Measurements from ENCODE around the gene MYO1D.

DNA sequence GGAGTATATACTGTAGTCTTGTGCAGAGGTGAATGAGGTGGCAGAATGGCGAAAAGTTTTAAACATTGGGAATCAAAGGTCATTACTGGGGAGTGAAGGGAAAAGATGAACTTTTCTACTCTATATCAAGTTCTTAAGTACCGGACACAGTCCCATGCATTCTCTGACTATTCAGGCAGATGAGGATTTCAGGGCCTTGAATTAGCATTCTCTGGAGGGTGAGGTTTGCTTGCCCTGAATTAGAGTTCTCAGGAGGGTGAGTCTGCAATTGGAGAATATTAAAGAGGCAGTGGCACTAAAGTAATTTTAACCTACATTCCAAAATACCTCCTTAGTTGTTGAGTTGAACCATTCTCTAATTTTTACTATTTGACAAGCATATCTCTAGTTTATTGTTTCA is 423.6 kb downstream of the MYO1D start:
- TF ChIP-seq, protein P1, sequence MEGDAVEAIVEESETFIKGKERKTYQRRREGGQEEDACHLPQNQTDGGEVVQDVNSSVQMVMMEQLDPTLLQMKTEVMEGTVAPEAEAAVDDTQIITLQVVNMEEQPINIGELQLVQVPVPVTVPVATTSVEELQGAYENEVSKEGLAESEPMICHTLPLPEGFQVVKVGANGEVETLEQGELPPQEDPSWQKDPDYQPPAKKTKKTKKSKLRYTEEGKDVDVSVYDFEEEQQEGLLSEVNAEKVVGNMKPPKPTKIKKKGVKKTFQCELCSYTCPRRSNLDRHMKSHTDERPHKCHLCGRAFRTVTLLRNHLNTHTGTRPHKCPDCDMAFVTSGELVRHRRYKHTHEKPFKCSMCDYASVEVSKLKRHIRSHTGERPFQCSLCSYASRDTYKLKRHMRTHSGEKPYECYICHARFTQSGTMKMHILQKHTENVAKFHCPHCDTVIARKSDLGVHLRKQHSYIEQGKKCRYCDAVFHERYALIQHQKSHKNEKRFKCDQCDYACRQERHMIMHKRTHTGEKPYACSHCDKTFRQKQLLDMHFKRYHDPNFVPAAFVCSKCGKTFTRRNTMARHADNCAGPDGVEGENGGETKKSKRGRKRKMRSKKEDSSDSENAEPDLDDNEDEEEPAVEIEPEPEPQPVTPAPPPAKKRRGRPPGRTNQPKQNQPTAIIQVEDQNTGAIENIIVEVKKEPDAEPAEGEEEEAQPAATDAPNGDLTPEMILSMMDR (IDR thresholded peaks at IDR 0.05; ENCODE audit: low read depth, low read length, missing input control): no peak
- no peak for TF ChIP-seq NR2F2 (IDR thresholded peaks at IDR 0.05)
- no peak for TF ChIP-seq JUND (IDR thresholded peaks at IDR 0.05)
- TF ChIP-seq TAF1 (conservative IDR thresholded peaks at IDR 0.05): no peak
- TF ChIP-seq, protein P2, sequence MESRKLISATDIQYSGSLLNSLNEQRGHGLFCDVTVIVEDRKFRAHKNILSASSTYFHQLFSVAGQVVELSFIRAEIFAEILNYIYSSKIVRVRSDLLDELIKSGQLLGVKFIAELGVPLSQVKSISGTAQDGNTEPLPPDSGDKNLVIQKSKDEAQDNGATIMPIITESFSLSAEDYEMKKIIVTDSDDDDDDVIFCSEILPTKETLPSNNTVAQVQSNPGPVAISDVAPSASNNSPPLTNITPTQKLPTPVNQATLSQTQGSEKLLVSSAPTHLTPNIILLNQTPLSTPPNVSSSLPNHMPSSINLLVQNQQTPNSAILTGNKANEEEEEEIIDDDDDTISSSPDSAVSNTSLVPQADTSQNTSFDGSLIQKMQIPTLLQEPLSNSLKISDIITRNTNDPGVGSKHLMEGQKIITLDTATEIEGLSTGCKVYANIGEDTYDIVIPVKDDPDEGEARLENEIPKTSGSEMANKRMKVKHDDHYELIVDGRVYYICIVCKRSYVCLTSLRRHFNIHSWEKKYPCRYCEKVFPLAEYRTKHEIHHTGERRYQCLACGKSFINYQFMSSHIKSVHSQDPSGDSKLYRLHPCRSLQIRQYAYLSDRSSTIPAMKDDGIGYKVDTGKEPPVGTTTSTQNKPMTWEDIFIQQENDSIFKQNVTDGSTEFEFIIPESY (IDR thresholded peaks at IDR 0.05): no peak
- TF ChIP-seq, protein P3, sequence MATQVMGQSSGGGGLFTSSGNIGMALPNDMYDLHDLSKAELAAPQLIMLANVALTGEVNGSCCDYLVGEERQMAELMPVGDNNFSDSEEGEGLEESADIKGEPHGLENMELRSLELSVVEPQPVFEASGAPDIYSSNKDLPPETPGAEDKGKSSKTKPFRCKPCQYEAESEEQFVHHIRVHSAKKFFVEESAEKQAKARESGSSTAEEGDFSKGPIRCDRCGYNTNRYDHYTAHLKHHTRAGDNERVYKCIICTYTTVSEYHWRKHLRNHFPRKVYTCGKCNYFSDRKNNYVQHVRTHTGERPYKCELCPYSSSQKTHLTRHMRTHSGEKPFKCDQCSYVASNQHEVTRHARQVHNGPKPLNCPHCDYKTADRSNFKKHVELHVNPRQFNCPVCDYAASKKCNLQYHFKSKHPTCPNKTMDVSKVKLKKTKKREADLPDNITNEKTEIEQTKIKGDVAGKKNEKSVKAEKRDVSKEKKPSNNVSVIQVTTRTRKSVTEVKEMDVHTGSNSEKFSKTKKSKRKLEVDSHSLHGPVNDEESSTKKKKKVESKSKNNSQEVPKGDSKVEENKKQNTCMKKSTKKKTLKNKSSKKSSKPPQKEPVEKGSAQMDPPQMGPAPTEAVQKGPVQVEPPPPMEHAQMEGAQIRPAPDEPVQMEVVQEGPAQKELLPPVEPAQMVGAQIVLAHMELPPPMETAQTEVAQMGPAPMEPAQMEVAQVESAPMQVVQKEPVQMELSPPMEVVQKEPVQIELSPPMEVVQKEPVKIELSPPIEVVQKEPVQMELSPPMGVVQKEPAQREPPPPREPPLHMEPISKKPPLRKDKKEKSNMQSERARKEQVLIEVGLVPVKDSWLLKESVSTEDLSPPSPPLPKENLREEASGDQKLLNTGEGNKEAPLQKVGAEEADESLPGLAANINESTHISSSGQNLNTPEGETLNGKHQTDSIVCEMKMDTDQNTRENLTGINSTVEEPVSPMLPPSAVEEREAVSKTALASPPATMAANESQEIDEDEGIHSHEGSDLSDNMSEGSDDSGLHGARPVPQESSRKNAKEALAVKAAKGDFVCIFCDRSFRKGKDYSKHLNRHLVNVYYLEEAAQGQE (IDR thresholded peaks at IDR 0.05): no peak
- TF ChIP-seq, protein P4, sequence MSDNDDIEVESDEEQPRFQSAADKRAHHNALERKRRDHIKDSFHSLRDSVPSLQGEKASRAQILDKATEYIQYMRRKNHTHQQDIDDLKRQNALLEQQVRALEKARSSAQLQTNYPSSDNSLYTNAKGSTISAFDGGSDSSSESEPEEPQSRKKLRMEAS (IDR thresholded peaks at IDR 0.05): no peak
- TF ChIP-seq, protein P5, sequence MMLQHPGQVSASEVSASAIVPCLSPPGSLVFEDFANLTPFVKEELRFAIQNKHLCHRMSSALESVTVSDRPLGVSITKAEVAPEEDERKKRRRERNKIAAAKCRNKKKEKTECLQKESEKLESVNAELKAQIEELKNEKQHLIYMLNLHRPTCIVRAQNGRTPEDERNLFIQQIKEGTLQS (IDR thresholded peaks at IDR 0.05): no peak
- no peak for TF ChIP-seq RAD21 (IDR thresholded peaks at IDR 0.05)
- no peak for TF ChIP-seq YY1 (IDR thresholded peaks at IDR 0.05)

All from liver (tissue), 3 donors.